ENCODE results near the gene ZFR. TPM values are rescaled to one million over a fixed set of nuclear protein-coding genes. Genes with fewer than 3 reads are reported as not detected.
A peak's percentile ranks its signal among the peaks of the same experiment; 100 is the strongest.

ZFR gene
- total RNA-seq, 1 experiment from 2014 or later = 85.1 TPM

- Histone ChIP-seq H3K27ac (ENCODE audit: low read length) (no peak overlapping the region), H2AFZ (ENCODE audit: low read length) (no peak overlapping the region), H3K36me3 (ENCODE audit: low read depth, low read length) (no peaks in the 10 kb centered on the region), H4K20me1 (ENCODE audit: low read length) (no peaks in the 10 kb centered on the region), H3K79me2 (ENCODE audit: low read length) (no peaks in the 10 kb centered on the region), H3K9me2 (replicated peaks; ENCODE audit: low read length) (no peaks in the 10 kb centered on the region), H3K27me3 (ENCODE audit: low read length) (no peaks in the 10 kb centered on the region), H3K4me3 (ENCODE audit: low read length) (no peak overlapping the region), H3F3A (ENCODE audit: low read length, unreplicated experiment) (no peaks in the 10 kb centered on the region), H3K4me1 (ENCODE audit: insufficient read depth, low read length) (0 out of 2 replicates have a peak, but pooled peaks cover 7% of the 10 kb centered on the region), H3K9ac (ENCODE audit: low read length) (no peak overlapping the region), H3K9me3 (ENCODE audit: low read length) (peaks cover 13% of the 10 kb centered on the region; the same call in 1 of the 2 replicates), H3K4me2 (ENCODE audit: low read length) (no peak overlapping the region)
- TF ChIP-seq EZH2phosphoT487 (IDR thresholded peaks at IDR 0.05; ENCODE audit: borderline replicate concordance, low read length) (no peak), EZH2 (IDR thresholded peaks at IDR 0.05; ENCODE audit: low read length, unreplicated experiment) (no peak), CTCF (conservative IDR thresholded peaks at IDR 0.05; ENCODE audit: low read depth, low read length) (no peak)
- ChIA-PET CTCF (no interaction called here), POLR2A (ENCODE audit: unreplicated experiment) (no interaction called here)
- DNase-seq (no peak), ATAC-seq (no peak)
- intact Hi-C loops (cut with micrococcal nuclease) = no loop called here
- no TSS peak for BruUV-seq (replicated peaks)
These were observed 112.2 kb downstream of the ZFR start for GRCh38 chr5:32332361-32332760.

GRCh38 chr5:32331935-32332274 lies 112.6 kb downstream of the ZFR start:
- BruUV-seq (replicated peaks) = no TSS peak
- H3K9me3 ChIP-seq (ENCODE audit: low read length) = 0 out of 2 replicates have a peak, but pooled peaks cover 10% of the 10 kb centered on the region
- peak overlapping the region; percentile 29; the same call in 1 of the 2 replicates for H2AFZ ChIP-seq (ENCODE audit: low read length)
- H3K4me1 ChIP-seq (ENCODE audit: insufficient read depth, low read length) = 0 out of 2 replicates have a peak, but pooled peaks cover 7% of the 10 kb centered on the region
- no peak overlapping the region for H3K4me3 ChIP-seq (ENCODE audit: low read length)
- H3K27me3 ChIP-seq (ENCODE audit: low read length) = no peaks in the 10 kb centered on the region
- no peak overlapping the region for H3K9ac ChIP-seq (ENCODE audit: low read length)
- no peaks in the 10 kb centered on the region for H4K20me1 ChIP-seq (ENCODE audit: low read length)
- intact Hi-C loops (cut with micrococcal nuclease) = no loop called here
- CTCF ChIA-PET = no interaction called here
- POLR2A ChIA-PET (ENCODE audit: unreplicated experiment) = no interaction called here
- DNase-seq (no peak), ATAC-seq (no peak)
- no peaks in the 10 kb centered on the region for H3K79me2 ChIP-seq (ENCODE audit: low read length)
- no peak overlapping the region for H3K4me2 ChIP-seq (ENCODE audit: low read length)
- TF ChIP-seq EZH2 (IDR thresholded peaks at IDR 0.05; ENCODE audit: low read length, unreplicated experiment) (no peak), EZH2phosphoT487 (IDR thresholded peaks at IDR 0.05; ENCODE audit: borderline replicate concordance, low read length) (no peak), CTCF (conservative IDR thresholded peaks at IDR 0.05; ENCODE audit: low read depth, low read length) (no peak)
- H3K27ac ChIP-seq (ENCODE audit: low read length) = peak overlapping the region; percentile 10; the same call in 1 of the 2 replicates
- no peaks in the 10 kb centered on the region for H3F3A ChIP-seq (ENCODE audit: low read length, unreplicated experiment)
- H3K9me2 ChIP-seq (replicated peaks; ENCODE audit: low read length) = no peaks in the 10 kb centered on the region
- H3K36me3 ChIP-seq (ENCODE audit: low read depth, low read length) = no peaks in the 10 kb centered on the region

- H3K9me3 ChIP-seq (ENCODE audit: low read length) = 0 out of 2 replicates have a peak, but pooled peaks cover 10% of the 10 kb centered on the region
- TF ChIP-seq EZH2phosphoT487 (IDR thresholded peaks at IDR 0.05; ENCODE audit: borderline replicate concordance, low read length) = no peak
- TF ChIP-seq EZH2 (IDR thresholded peaks at IDR 0.05; ENCODE audit: low read length, unreplicated experiment) = no peak
- TF ChIP-seq CTCF (conservative IDR thresholded peaks at IDR 0.05; ENCODE audit: low read depth, low read length) = no peak
- no peaks in the 10 kb centered on the region for H3K27me3 ChIP-seq (ENCODE audit: low read length)
- H3K36me3 ChIP-seq (ENCODE audit: low read depth, low read length) = no peaks in the 10 kb centered on the region
- POLR2A ChIA-PET (ENCODE audit: unreplicated experiment) = no interaction called here
- intact Hi-C loops (cut with micrococcal nuclease) = no loop called here
- no peaks in the 10 kb centered on the region for H4K20me1 ChIP-seq (ENCODE audit: low read length)
- 0 out of 2 replicates have a peak, but pooled peaks cover 7% of the 10 kb centered on the region for H3K4me1 ChIP-seq (ENCODE audit: insufficient read depth, low read length)
- no peaks in the 10 kb centered on the region for H3K79me2 ChIP-seq (ENCODE audit: low read length)
- no TSS peak for BruUV-seq (replicated peaks)
- peak overlapping the region; percentile 20 for H3K27ac ChIP-seq (ENCODE audit: low read length)
- H2AFZ ChIP-seq (ENCODE audit: low read length) = peak overlapping the region; percentile 39
- DNase-seq (peak; percentile 24), ATAC-seq (peak; percentile 29; the same call in 1 of the 2 replicates)
- no peaks in the 10 kb centered on the region for H3F3A ChIP-seq (ENCODE audit: low read length, unreplicated experiment)
- H3K4me2 ChIP-seq (ENCODE audit: low read length) = no peak overlapping the region
- no peaks in the 10 kb centered on the region for H3K9me2 ChIP-seq (replicated peaks; ENCODE audit: low read length)
- H3K9ac ChIP-seq (ENCODE audit: low read length) = no peak overlapping the region
- CTCF ChIA-PET = interaction anchor here (0.6 kb wide), 1 partner anchor 99 kb away, joined by 3 read pairs; no protein-coding TSS in a partner anchor
- H3K4me3 ChIP-seq (ENCODE audit: low read length) = no peak overlapping the region
These were observed 113.2 kb downstream of the ZFR start for GRCh38 chr5:32331217-32331934.
